H9 (cell line): ENCODE data around the gene KDM5B. TPM values are rescaled to one million over a fixed set of nuclear protein-coding genes. Genes with fewer than 3 reads are reported as not detected.

Source experiments
- DNase-seq: peaks from one replicate; pipeline ENCODE4 v3.0.0-alpha.2; 2017
- H2AFZ ChIP-seq: one replicate; pipeline ENCODE4 v1.6.1; 2013; ENCODE audit warnings: mild to moderate bottlenecking, low read length, control low read depth, moderate library complexity
- H2AK5ac ChIP-seq: 2 replicates; pipeline ENCODE4 v1.6.1; 2013; ENCODE audit warnings: low read length, control low read depth, mixed read lengths; ENCODE audit not compliant: insufficient read length
- H2BK120ac ChIP-seq: one replicate; pipeline ENCODE4 v1.6.1; 2013; ENCODE audit warnings: low read depth, mild to moderate bottlenecking, low read length, control low read depth, inconsistent platforms; ENCODE audit not compliant: poor library complexity, severe bottlenecking
- H2BK12ac ChIP-seq: 2 replicates; pipeline ENCODE4 v1.6.1; 2013; ENCODE audit warnings: low read length, control low read depth, mixed read lengths, low read depth; ENCODE audit not compliant: insufficient read length
- H2BK15ac ChIP-seq: 2 replicates; pipeline ENCODE4 v1.6.1; 2013; ENCODE audit warnings: low read depth, low read length, control low read depth
- H2BK20ac ChIP-seq: one replicate; pipeline ENCODE4 v1.6.1; 2013; ENCODE audit warnings: low read depth, mild to moderate bottlenecking, low read length, control low read depth, inconsistent platforms; ENCODE audit not compliant: poor library complexity, severe bottlenecking
- H2BK5ac ChIP-seq: 2 replicates; pipeline ENCODE4 v1.6.1; 2013; ENCODE audit warnings: low read length, control low read depth, mixed read lengths; ENCODE audit not compliant: insufficient read length
- H3K14ac ChIP-seq: 2 replicates; pipeline ENCODE4 v1.6.1; 2013; ENCODE audit warnings: low read length, control low read depth; ENCODE audit not compliant: insufficient read depth
- H3K18ac ChIP-seq: 2 replicates; pipeline ENCODE4 v1.6.1; 2013; ENCODE audit warnings: low read depth, mild to moderate bottlenecking, mixed read lengths, low read length, control low read depth; ENCODE audit not compliant: insufficient read length
- H3K23ac ChIP-seq: 2 replicates; pipeline ENCODE4 v1.6.1; 2013; ENCODE audit warnings: low read length, control low read depth, mixed read lengths, low read depth; ENCODE audit not compliant: insufficient read length
- H3K23me2 ChIP-seq: 2 replicates; pipeline ENCODE4 v1.6.1; 2013; ENCODE audit warnings: low read depth, mild to moderate bottlenecking, mixed read lengths, low read length, control low read depth; ENCODE audit not compliant: insufficient read length, poor library complexity, severe bottlenecking
- H3K27ac ChIP-seq: 2 replicates; pipeline ENCODE4 v1.5.1; 2013; ENCODE audit warnings: low read length, control low read depth, mixed read lengths, low read depth; ENCODE audit not compliant: insufficient read length
- H3K27me3 ChIP-seq: 2 replicates; pipeline ENCODE4 v1.6.1; 2013; ENCODE audit warnings: low read length, control low read depth, inconsistent platforms; ENCODE audit not compliant: insufficient read depth
- H3K4ac ChIP-seq: 2 replicates; pipeline ENCODE4 v1.6.1; 2013; ENCODE audit warnings: low read depth, mild to moderate bottlenecking, control low read depth, inconsistent platforms, low read length, moderate library complexity
- H3K4me1 ChIP-seq: 2 replicates; pipeline ENCODE4 v1.6.1; 2013; ENCODE audit warnings: low read length, control low read depth, inconsistent platforms; ENCODE audit not compliant: insufficient read depth
- H3K4me2 ChIP-seq: 2 replicates; pipeline ENCODE4 v1.6.1; 2013; ENCODE audit warnings: low read length, control low read depth, mixed read lengths; ENCODE audit not compliant: insufficient read length, insufficient read depth
- H3K56ac ChIP-seq: 2 replicates; pipeline ENCODE4 v1.6.1; 2013; ENCODE audit warnings: low read depth, mild to moderate bottlenecking, mixed read lengths, low read length, control low read depth; ENCODE audit not compliant: insufficient read length
- H3K79me1 ChIP-seq: 2 replicates; pipeline ENCODE4 v1.6.1; 2013; ENCODE audit warnings: low read depth, mild to moderate bottlenecking, moderate library complexity, low read length, control low read depth, inconsistent platforms; ENCODE audit not compliant: insufficient read depth, poor library complexity, severe bottlenecking
- H3K79me2 ChIP-seq: 2 replicates; pipeline ENCODE4 v1.6.1; 2013; ENCODE audit warnings: low read length, control low read depth, inconsistent platforms; ENCODE audit not compliant: insufficient read depth
- H3K9ac ChIP-seq: 2 replicates; pipeline ENCODE4 v1.6.1; 2013; ENCODE audit warnings: low read length, control low read depth, mixed read lengths; ENCODE audit not compliant: insufficient read length; ENCODE audit errors: extremely low read depth
- H3K9me3 ChIP-seq: one replicate; pipeline ENCODE4 v1.6.1; 2013; ENCODE audit warnings: low read depth, low read length, inconsistent platforms; ENCODE audit not compliant: control insufficient read depth
- H3T11ph ChIP-seq: one replicate; pipeline ENCODE4 v1.6.1; 2013; ENCODE audit warnings: mild to moderate bottlenecking, low read length, control low read depth, inconsistent platforms
- H4K20me1 ChIP-seq: one replicate; pipeline ENCODE4 v1.6.1; 2013; ENCODE audit not compliant: control insufficient read depth, insufficient read length, insufficient read depth
- H4K5ac ChIP-seq: 2 replicates; pipeline ENCODE4 v1.6.1; 2013; ENCODE audit warnings: low read depth, mild to moderate bottlenecking, mixed read lengths, low read length, control low read depth; ENCODE audit not compliant: insufficient read length
- H4K8ac ChIP-seq: replicated peaks from 2 replicates; pipeline ENCODE4 v1.6.1; 2013; ENCODE audit warnings: low read length, control low read depth, mixed read lengths, low read depth; ENCODE audit not compliant: insufficient read length
- H4K91ac ChIP-seq: 2 replicates; pipeline ENCODE4 v1.6.1; 2013; ENCODE audit warnings: low read depth, mild to moderate bottlenecking, moderate library complexity, mixed read lengths, low read length, control low read depth; ENCODE audit not compliant: insufficient read length
- H3K27ac Mint-ChIP-seq, 3 experiments: 2 replicates in 2 of 3; 3 replicates in 1 of 3; pipeline ENCODE4 v1.8.0; 2020 to 2021; ENCODE audit warnings: mixed read lengths in 3 of 3, mild to moderate bottlenecking in 1 of 3, moderate library complexity in 1 of 3
- H3K27me3 Mint-ChIP-seq: 2 replicates; pipeline ENCODE4 v1.8.0; 2021; ENCODE audit warnings: low read depth, mild to moderate bottlenecking, moderate library complexity, mixed read lengths
- H3K36me3 Mint-ChIP-seq, 3 experiments: 2 replicates in 2 of 3; 3 replicates in 1 of 3; pipeline ENCODE4 v1.8.0; 2020 to 2021; ENCODE audit warnings: low read depth in 3 of 3, mixed read lengths in 3 of 3; ENCODE audit not compliant: insufficient read depth in 1 of 3
- H3K4me1 Mint-ChIP-seq, 2 experiments: 2 replicates each; pipeline ENCODE4 v1.8.0; 2020; ENCODE audit warnings: mixed read lengths in 2 of 2
- H3K4me3 Mint-ChIP-seq, 2 experiments: 2 replicates in 1 of 2; 3 replicates in 1 of 2; pipeline ENCODE4 v1.8.0; 2020 to 2021; ENCODE audit warnings: mild to moderate bottlenecking in 2 of 2, mixed read lengths in 2 of 2, moderate library complexity in 1 of 2
- H3K9me3 Mint-ChIP-seq, 2 experiments: 2 replicates in 1 of 2; 3 replicates in 1 of 2; pipeline ENCODE4 v1.8.0; 2020; ENCODE audit warnings: mild to moderate bottlenecking in 2 of 2, mixed read lengths in 2 of 2, moderate library complexity in 1 of 2
- WGBS: extraction: QIAGEN DNeasy Blood & Tissue Kit; methylation state at CpG from one replicate; pipeline ENCODE4 v1.1.7; 2013; ENCODE audit warnings: missing lambda C conversion rate, low lambda C conversion rate, mixed read lengths; ENCODE audit not compliant: insufficient read length; ENCODE audit errors: extremely low coverage; 5-methylcytosine and 5-hydroxymethylcytosine counted together
- total RNA-seq: library from RNA; stranded (reverse); gene quantifications from 2 replicates; pipeline ENCODE4 v1.2.1, GENCODE V29; 2021
- TF ChIP-seq, protein P1 (sequence below): fragments of 200-600 bp; sonication (generic); conservative IDR thresholded peaks from 3 replicates; pipeline ENCODE4 v1.8.0; 2021; ENCODE audit warnings: antibody characterized with exemption, mild to moderate bottlenecking

KDM5B gene
- total RNA-seq, 1 experiment from 2014 or later = 210 TPM

DNA sequence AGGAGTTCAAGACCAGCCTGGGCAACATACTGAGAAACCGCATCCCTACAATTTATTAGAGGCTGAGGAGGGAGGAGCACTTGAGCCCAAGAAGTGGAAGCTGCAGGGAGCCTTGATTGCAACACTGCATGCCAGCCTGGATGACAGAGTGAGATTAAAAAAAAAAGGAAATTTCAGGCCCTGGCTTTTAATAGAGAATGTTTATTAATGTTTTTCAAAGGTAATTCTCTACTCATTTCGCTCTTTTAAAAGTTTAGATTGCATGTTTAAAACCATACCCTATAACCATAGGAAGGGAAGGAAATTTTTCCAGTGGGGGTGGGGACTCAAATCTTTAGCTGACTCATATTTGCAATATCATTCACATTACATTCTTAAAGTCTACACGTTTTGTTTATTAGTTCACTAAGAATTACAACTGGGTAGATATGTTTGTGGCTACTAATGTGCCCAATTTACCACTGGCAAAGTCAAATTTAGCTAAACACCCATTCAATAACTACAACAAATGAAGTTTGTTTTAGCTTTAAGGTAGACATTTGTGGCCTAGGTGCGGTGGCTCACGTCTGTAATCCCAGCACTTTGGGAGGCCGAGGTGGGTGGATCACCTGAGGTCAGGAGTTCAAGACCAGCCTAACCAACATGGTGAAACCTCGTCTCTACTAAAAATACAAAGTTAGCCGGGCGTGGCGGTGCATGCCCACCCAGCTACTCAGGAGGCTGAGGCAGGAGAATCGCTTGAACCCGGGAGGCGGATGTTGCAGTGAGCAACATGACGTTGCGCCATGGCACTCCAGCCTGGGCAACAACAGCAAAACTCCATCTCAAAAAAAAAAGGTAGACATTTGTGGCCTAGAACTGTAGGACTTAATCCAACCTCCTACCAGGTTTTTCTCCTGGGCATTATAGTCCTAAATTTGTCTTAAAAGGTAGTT, 5.0 kb downstream of the KDM5B start:
- H4K20me1 ChIP-seq = no peaks in the 10 kb centered on the region
- no peaks in the 10 kb centered on the region; a peak in 1 of 5 replicates for H3K9me3 Mint-ChIP-seq
- H2BK120ac ChIP-seq = no peak overlapping the region
- H3K9me3 ChIP-seq = no peaks in the 10 kb centered on the region
- no peak overlapping the region for H2BK5ac ChIP-seq
- no peak overlapping the region for H4K5ac ChIP-seq
- no peak overlapping the region for H4K8ac ChIP-seq
- H2AK5ac ChIP-seq = no peak overlapping the region
- H3K79me2 ChIP-seq = peaks cover 81% of the 10 kb centered on the region
- peaks cover 2% of the 10 kb centered on the region; the same call in 1 of the 2 replicates for H3K4me1 ChIP-seq
- H3K27ac Mint-ChIP-seq = peak overlapping the region in 2 of 3 experiments; percentile 64 to 77; a peak in 4 of 7 replicates
- no peaks in the 10 kb centered on the region for H3K27me3 Mint-ChIP-seq
- H2AFZ ChIP-seq = no peak overlapping the region
- H3K27me3 ChIP-seq = no peaks in the 10 kb centered on the region
- no peak overlapping the region for H4K91ac ChIP-seq
- peak overlapping the region in 1 of 2 experiments; percentile 51; a peak in 2 of 5 replicates for H3K4me3 Mint-ChIP-seq
- peaks cover 11% of the 10 kb centered on the region for H3K23me2 ChIP-seq
- no peak overlapping the region for H3T11ph ChIP-seq
- H2BK20ac ChIP-seq = no peak overlapping the region
- H3K4me2 ChIP-seq = no peak overlapping the region
- H3K36me3 Mint-ChIP-seq = peaks cover 13 to 26% (median 17%) of the 10 kb centered on the region in 3 experiments
- peaks cover 46 to 47% of the 10 kb centered on the region in 2 experiments for H3K4me1 Mint-ChIP-seq
- no peak overlapping the region for H3K27ac ChIP-seq
- H3K4ac ChIP-seq = no peak overlapping the region
- no peak overlapping the region for H3K56ac ChIP-seq
- DNase-seq = no peak
- H3K23ac ChIP-seq = no peak overlapping the region
- no peaks in the 10 kb centered on the region for H3K79me1 ChIP-seq
- H3K14ac ChIP-seq = no peak overlapping the region
- TF ChIP-seq, protein P1, sequence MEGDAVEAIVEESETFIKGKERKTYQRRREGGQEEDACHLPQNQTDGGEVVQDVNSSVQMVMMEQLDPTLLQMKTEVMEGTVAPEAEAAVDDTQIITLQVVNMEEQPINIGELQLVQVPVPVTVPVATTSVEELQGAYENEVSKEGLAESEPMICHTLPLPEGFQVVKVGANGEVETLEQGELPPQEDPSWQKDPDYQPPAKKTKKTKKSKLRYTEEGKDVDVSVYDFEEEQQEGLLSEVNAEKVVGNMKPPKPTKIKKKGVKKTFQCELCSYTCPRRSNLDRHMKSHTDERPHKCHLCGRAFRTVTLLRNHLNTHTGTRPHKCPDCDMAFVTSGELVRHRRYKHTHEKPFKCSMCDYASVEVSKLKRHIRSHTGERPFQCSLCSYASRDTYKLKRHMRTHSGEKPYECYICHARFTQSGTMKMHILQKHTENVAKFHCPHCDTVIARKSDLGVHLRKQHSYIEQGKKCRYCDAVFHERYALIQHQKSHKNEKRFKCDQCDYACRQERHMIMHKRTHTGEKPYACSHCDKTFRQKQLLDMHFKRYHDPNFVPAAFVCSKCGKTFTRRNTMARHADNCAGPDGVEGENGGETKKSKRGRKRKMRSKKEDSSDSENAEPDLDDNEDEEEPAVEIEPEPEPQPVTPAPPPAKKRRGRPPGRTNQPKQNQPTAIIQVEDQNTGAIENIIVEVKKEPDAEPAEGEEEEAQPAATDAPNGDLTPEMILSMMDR = no peak
- H2BK15ac ChIP-seq = no peak overlapping the region
- no CpG with 5 or more reads among the region's 15 CpGs for WGBS
- H3K9ac ChIP-seq = no peak overlapping the region
- H3K18ac ChIP-seq = no peak overlapping the region
- H2BK12ac ChIP-seq = no peak overlapping the region
